ENCODE measurements around the gene ZBTB46.

DNA sequence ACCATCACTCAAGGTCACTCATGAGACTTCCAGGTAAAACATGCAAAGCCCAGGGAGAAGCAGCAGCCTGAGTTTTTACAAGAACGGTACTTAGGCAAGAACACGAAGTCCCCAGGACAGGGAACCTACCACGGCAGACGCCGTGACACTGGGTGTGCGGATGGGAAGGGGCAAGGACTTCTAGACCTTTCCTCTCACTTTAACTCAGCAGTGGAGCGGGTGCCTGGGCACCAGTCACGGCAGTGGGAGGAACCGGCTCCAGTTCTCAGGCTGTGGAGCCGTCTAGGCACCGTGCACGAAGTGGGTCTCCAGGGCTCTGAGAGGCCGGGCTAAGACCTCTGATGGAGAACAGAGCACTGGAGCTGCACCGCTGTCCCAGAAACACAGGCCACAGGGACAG lies 2.5 kb downstream of the ZBTB46 start:
- TF ChIP-seq, protein P1, sequence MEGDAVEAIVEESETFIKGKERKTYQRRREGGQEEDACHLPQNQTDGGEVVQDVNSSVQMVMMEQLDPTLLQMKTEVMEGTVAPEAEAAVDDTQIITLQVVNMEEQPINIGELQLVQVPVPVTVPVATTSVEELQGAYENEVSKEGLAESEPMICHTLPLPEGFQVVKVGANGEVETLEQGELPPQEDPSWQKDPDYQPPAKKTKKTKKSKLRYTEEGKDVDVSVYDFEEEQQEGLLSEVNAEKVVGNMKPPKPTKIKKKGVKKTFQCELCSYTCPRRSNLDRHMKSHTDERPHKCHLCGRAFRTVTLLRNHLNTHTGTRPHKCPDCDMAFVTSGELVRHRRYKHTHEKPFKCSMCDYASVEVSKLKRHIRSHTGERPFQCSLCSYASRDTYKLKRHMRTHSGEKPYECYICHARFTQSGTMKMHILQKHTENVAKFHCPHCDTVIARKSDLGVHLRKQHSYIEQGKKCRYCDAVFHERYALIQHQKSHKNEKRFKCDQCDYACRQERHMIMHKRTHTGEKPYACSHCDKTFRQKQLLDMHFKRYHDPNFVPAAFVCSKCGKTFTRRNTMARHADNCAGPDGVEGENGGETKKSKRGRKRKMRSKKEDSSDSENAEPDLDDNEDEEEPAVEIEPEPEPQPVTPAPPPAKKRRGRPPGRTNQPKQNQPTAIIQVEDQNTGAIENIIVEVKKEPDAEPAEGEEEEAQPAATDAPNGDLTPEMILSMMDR (IDR thresholded peaks at IDR 0.05), result no peak
- TF ChIP-seq POLR2A (IDR thresholded peaks at IDR 0.05) (no peak), EP300 (IDR thresholded peaks at IDR 0.05) (no peak)

Data from tibial nerve (tissue), 4 donors.